HG03159 (cell line): ENCODE data around the gene PRKD2.
A peak's percentile ranks its signal among the peaks of the same experiment; 100 is the strongest.

ENCODE experiments used
- ATAC-seq: cut with Tn5 transposase; IDR thresholded peaks from one replicate; pipeline ENCODE4 v1.9.1; 2021; ENCODE audit warnings: mild to moderate bottlenecking, moderate library complexity; ENCODE audit not compliant: unreplicated experiment

The PRKD2 gene

DNA sequence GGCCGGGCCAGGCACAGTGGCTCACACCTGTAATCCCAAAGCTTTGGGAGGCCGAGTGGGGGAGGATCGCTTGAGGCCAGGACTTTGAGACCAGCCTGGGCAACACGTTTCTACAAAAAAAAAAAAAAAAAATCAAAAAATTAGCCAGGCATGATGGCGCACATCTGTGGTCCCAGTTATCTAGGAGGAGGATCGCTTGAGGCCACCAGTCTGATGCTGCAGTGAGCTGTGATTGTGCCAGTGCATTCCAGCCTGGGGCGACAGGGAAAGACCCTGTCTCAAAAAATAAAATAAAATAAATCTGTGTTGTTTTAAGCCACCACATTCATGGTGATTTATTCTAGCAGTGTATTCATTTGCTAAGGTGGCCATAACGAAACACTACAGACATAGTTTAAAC lies 51.8 kb downstream of the PRKD2 start:
- no peak for ATAC-seq

DNA sequence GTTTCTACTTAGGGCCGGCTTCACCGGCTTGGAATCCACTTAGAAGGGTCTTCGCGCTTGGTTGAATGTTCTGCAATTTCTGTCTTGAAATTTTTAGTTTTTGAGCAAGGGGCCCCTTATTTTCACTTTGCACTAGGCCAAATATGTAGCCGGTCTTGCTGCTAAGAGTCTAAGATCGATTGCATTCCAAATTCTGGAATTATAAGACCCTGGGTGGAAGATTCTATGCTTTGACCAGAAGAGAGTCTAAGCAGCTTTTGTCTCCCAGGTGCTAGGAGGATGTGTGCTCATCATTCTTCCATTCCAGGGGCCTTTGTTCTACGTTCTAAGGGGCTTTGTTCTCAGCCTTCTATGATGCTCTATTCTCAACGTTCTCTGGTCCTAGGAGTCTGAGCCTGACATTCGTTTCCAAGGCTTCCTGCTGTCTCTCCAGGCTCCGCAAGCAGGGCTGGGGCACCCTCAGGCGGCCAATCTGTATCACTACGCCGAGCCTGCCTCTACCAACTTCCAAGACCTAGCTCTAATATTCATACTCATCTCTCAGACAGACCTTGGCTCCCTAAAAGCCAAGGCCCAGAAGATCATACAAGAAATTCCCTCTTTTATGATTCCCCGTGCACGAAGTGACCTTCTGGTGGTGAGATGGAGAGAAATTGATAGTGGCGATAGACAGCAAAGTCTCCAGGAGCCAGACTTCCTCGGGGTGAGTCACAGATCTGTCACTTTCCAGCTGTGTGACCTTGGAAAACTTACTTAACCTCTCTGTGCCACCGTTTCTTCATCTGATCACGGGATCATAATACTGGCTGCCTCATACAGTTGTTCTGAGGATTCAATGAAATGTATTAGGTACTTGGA lies 55.0 kb downstream of the PRKD2 start:
- ATAC-seq: no peak

DNA sequence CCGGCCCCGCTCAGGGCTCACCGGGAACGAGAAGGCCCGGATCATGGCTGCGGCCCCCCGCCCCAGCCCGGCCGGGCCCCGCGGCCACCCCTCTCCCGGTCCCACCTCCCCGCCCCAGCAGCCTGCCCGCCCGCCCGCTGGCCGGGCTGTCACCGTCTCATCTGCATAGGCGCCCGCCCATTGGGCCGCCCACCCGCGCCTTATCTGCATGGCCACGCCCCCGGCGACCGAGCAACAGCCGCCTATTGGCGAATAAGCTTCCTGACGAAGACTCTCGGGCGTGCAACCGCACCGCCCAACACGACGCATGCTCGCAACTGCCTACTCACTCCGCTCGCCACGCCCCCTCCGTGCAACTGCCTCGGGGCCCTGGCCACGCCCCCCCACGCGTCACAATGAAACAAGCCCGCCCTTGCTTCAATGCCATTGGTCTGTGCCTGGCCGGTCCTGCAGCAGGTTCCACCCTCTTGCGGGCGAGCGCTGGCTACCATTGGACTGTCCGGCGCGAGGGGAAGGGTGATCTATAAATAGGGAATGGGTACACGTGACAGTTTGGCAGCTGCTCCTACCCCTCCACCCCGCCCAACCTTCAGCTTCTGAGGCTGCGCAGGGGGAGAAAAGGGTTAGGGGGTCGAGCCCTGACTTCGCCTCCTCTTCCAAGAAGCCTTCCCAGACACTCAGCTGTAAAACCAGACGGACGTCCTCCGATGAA lies 55.7 kb downstream of the PRKD2 start, which contains the start of gene DACT3:
Gene DACT3 (minus strand): TSS at position 163 of the 712 bp plus-strand sequence. CDS start 118 bp downstream, at position 45.
- ATAC-seq: peak; percentile 86

DNA sequence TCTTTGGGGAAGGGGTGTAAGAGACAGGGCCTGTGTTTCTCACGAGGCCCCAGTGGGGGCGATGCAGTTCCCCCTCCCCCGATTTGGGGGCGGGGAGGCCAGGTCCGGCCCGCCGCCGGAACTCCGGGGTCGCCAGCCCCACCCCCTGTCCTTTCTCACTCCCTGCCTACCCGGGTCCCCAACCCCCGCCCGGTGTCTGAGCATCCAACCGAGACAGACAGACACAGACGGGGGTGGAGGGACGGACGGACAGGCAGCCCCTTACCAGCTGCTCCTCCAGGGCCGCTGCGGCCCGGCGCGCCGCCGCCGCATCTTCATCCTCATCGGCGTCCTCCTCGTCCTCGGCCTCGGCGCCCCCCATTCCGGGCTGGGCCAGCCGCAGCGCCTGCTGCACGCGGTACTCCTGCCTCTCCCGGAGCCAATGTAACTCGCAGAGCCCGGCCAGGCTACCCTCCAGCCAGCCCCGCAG lies 56.3 kb downstream of the PRKD2 start:
- ATAC-seq: no peak

DNA sequence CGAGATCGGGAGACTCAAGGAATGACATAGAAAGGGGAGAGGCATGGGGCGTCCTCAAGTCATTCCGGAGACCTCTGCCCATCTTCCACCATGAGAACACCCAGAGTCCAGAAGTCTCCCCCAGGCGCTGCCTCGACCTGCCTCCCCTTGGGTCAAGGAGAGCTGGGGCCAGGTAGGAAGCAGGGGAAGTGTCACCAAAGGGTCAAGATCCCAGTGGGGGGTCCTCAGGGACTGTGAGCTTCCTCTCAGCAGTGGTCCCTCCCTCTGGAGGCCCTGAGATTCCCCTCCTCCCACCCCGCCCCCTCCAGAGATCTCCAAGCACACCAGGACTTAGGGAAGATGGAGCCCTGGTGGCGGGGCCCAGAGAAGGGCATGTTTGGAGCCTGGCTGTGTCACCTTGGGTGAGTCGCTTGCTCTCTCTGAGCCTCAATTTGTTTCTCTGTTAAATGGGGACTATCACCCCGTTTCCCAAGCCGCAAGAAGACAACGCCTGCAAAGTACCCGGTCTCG lies 56.9 kb downstream of the PRKD2 start:
- no peak for ATAC-seq

DNA sequence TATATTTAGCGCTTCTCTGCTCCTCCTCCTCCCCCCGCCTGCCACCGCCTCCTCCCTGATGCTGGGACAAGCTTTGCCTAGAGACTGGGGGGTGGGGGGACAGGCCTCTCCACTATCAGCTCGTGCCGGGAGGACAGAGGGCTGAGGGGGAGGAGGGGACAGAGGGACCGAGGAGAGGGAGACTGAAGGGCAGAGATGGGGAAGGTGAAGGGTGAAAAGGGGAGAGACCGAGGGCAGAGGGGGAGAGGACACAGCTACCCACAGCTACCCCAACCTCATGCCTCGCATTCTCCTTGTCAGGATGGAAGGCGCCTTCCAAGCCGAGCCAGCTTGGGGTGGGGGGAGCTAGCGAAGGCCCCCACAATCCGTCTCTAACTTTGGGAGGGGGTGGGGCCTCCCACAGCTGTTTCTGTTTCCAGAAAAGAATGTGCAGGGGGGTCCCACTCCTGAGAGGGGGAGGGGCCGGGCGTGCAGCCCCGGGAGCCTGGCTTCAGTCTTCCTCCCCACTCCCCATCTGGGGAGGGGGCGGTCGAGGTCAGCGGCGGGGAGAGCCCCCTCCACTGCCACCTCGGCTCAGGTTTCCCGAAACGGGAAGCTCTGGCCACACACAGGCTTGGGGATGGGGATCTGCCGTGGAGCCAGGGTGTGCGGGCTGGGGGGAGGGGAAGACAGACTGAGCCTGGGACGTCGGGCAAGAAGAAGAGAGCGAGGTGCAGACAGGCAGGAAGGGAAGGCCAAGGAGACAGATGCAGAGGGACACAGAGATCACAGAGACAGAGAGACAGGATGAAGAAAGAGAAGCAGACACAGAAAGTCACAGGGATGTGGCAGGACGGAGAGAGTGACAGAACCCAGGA lies 57.5 kb downstream of the PRKD2 start:
- no peak for ATAC-seq

DNA sequence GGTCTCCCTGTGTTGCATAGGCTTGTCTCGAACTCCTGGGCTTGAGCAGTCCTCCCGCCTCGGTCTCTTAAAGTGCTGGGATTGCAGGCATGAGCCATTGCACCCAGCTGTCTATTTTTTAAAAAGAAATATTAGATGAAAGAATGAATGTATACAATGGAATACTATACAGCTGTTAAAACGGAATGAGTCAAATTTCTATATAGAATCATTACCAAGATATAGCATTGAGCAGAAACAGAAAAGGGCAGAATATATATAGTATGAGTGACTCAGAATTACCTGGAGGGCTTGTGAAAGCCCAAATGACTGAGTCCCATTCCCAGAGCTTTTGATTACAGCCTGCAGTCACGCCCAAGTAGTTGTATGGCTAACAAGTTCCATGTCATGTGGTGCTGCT lies 60.4 kb downstream of the PRKD2 start:
- ATAC-seq: no peak

DNA sequence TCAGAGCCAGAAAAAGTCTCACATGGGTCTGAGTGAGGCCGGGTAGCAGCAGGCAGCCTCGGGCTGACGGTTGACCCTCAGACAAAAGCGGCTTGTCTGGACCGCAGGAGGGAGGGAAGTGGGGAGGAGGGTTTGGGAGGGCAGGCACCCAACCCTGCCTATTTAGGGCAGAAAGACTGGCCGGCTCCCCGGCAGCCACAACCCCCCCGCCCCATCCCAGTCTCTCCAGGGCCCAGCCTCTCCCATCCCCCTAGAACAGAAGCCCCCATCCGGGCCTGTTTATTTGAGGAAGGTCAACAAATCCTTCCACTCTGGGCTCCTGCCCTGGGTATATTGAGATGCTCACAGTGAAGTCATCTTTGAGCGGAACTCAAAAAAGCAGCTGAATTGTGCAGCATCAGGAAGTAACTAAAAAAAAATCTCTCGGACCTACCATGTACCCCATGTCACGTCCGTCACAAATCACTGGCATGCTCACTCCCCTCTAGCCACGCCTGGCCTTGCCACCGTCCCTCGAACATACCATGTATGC lies 62.2 kb downstream of the PRKD2 start:
- no peak for ATAC-seq

DNA sequence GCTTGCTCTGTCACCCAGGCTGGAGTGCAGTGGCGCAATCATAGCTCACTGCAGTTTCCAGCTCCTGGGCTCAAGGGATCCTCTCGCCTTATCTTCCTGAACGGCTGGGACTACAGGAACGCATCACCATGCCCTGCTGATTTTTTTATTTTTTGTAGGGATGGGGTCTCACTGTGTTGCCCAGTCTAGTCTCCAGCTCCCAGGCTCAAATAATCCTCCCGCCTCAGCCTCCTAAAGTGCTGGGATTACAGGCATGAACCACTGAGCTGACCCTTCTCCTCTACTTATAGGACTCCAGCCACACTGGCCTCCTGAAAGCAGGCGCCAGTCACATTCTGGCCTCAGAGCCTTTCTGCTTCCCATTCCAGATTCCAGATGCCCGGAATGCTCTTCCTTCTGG lies 66.5 kb downstream of the PRKD2 start:
- ATAC-seq: no peak

DNA sequence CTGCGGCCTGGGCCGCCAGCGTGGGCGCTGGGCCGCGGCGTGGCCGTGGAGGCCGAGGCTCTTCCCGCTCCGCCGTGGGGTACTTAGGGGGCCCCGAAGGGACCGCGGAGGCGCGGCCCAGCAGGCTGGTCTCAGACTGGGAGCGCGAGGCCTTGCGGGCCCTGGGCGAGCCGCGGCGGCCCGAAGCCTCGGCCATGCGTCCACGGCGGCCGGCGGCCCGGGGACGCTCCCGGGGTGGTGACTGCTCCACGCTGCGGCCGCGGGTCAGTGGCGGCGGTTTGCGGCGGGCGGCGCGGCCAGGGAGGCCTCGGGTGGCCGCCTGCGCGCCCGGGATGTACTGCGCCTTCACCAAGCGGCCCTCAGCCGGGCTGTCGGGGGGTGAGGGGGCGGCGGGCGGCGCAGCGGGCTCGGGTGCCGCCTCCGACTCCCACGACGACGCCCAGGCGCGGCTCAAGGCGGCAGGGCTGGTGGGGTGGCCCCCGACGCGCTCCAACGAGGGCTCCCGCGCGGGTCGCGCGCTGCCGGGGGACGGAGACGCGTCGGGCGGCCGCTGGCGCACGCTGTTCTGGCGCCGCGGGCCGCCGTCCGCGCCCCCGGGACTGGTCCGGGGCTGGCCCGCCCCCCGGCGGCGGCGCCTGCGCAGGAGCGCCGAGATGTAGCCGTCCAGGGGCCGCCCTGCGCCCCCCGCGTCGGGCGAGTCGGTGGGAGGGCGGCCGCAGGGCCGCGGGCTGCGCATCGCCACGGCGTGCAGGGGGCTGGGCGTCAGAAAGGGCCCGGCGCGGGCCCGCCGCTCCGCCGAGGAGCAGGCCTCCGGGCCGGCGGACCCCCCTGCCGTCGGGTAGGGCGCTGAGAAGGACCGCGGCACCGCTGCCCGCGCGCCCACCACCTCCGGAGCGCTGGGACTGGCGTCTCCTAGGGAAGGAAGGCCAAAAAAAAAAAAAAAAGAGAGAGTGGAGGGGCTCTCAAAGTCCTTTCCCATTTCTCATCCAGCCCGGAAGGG lies 67.7 kb downstream of the PRKD2 start:
- no peak for ATAC-seq

DNA sequence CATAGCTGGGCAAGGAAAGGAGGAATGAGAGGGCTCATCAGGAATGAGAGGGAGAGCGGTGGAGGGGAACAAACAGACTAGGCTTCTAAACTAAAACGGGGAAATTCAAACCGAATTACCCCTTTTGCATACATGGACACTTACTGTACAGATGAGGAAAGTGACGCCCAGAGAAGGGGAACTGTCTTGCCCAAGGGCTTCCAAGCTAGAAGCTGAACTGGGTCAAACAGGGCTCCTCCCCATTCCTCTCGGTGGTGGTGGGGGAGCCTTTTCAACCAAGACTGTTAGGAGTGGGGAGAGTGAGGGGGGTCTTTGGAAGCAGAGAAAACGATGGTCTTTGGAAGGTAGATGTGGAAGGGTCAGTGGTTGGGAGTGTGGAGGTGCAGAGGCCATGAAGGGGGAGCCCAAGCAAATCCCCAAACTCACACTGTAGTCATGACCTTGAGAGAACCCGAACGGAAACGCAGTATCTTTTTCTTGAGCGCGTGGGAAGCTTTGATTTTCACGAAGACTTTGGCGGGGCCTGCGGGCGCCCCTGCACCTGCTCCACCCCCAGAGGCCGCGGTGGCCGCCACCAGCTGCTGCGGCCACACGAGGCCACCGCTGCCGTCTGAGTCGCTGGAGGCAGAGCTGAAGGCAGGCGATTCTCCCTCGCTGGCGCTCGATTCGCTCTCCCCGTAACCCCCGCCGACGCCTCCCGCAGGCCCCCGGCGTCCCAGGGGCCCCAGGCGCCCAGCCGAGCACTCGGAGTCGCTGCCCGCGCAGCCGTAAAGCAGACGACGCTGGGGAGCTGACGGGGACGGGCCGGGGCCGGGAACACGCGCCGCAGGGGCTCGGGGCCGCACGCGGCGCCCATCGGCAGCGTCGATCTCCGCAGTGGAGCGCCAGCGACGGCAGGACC lies 68.6 kb downstream of the PRKD2 start:
- ATAC-seq: no peak

DNA sequence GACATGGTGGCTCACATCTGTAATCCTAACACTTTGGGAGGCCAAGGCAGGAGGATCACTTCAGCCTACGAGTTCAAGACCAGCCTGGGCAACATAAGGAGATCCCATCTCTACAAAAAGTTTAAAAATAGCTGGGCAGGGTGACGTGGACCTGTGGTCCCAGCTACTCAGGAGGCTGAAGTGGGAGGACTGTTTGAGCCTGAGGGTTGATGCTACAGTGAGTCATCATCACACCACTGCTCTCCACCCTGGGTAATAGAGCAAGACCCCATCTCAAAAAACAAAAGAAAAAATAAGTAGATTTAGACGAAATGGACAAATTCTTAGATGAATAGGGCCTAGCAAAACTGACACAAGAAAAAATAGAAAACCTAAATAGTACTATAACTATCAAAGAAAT lies 70.5 kb downstream of the PRKD2 start:
- ATAC-seq: no peak

DNA sequence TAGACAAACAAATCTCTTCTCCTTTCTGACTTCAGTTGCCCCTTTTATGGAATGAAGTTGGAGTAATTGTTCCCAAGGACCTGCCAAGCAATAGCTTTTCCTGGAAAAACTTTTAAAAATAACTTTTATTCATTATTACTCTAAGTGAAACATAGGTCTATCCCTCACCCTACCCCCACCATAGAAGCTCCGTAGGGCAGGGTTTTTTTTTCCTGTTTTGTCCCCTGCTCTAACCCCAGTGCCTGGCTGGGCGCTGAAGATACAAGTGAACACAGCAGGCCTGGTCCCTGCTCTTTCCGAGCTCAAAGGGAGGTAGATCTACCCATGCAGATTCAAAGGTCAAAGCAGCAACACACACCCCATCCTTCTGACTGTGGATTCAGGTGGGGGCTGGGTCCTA lies 72.2 kb downstream of the PRKD2 start:
- ATAC-seq: no peak

DNA sequence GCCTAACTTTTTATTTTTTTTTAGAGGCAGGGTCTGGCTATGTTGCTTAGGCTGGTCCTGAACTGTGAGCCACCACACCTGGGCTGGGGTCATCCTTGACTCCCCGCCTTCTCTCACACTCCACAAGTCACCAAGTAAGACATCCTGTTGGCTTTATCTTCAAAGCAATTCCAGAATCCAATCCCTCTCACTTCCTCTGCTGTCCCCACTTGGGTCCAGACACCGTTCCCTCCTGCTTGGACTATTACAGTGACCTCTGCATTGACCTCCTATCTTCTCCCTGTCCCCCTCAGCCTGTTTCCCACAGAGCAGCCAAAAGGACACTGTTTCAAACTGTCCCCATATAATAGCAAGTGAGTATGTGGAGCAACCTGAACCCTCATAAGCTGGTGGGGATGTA lies 76.3 kb downstream of the PRKD2 start:
- no peak for ATAC-seq

DNA sequence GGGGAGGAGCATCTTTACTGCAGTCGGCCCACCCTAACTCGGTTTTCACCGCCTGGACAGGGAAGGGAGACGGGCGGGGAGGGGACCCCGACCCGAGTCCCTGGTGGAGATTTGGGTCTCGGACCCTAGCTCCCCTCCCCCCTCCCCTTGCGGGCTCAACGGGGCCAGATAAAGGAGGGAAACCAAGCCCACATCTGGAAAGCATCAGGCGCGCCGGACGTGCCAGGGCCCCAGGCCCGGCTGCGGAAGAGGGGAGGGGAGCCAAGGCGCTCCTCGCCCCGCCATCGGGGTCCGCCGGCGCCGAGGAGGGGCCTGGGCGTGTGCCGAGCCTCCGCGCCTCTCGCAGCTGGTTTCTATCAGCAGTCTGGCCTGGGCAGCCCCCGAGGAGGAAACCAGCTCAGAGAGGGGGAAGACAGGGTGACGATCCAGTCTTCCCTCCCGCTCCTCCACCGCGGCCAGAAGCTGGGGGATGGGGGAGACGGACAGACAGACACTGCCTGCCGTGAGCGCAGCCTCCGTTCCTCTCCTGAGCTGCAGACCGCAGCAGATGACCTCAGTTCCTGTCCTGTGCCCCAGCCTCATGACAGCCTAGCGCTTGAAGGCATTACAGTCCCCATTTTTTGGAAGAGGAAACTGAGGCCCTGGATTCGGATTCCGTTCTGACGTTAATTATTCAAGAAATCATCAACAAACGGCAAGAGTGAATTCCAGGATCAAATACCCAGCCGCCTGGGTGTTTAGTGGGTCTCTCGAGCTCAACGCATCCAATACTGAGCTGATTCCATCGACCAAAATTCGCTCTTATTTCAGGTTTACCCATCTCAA lies 77.3 kb downstream of the PRKD2 start:
- ATAC-seq: no peak

DNA sequence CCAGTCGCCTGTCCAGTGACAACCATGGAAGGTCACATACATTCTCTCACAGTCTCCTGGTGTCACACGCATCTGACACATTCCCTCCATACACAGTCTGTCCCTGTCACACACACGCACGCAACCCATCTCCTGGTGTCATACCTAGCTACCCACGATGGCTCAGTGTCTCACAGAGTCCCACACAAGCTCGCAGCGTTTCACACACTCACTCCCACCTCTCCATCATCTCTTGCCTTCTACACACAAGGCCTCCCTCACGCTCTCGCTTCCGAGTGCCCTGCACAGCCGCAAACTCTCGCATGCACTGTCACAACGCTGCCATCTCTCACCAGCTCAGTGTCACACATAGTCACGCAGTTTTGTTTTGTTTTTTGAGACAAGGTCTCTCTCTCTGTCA lies 79.7 kb downstream of the PRKD2 start:
- no peak for ATAC-seq

DNA sequence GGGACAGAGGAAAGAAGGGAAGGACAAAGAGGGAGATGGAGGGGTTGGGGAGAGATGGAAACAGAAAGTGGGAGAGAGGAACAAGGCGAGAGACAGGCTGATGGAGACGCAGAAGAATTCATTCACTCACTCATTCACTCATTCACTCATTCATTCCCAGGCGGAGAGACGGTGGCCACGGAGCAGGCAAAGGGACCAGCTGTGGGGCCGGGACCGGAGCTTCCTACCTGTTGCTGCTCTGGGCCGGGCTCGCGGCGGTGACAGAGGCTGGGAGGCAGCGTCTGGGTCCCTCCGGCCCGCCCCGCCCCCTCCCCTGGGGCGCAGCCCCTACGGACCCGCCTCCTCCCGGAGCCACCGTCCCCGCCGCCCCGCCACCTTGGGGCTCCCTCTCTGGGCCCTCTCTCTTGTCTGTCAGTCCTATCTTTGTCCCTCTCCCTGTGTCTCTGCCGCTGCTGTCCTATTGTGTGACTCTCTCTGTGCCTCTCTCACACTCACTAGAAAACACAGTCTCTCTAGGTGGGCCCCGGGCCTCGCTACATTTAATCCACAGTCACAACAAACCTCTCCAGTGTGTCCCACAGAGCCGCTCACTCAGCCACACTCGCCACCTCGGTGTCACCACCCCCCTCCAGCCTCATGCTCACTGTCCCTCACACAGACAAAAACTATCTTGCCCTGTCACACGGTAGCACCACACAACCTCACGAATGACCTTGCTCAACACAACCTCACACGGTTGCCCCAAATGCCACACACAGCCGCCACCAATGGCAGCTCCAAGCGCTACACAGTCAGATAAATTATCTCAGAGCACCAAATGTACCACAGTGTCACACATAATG lies 80.8 kb downstream of the PRKD2 start, which contains the start of gene GNG8:
Gene GNG8 (minus strand): TSS at position 283 of the 842 bp plus-strand sequence. CDS start 1,520 bp downstream, outside the sequence.
- no peak for ATAC-seq
